Activated B cell treated with CpG ODN at 0.5 μM for 24 hours (primary cell): Measurements from ENCODE around the gene HAVCR2. TPM values are rescaled to one million over a fixed set of nuclear protein-coding genes. Genes with fewer than 3 reads are reported as not detected.
A peak's percentile ranks its signal among the peaks of the same experiment; 100 is the strongest.

ENCODE experiments used
- ATAC-seq: fragments of 200-7000 bp; cut with Tn5 transposase; one replicate; pipeline ENCODE4 v1.10.0; 2021; ENCODE audit warnings: low read depth, mild to moderate bottlenecking, moderate library complexity
- CTCF ChIA-PET: fragments of 350-600 bp; sonication (Branson Sonifier 250); formaldehyde crosslinking; loops from one replicate; lab custom pipeline; 2021; ENCODE audit warnings: antibody characterized with exemption; lab: Charles Lee
- POLR2A ChIA-PET: fragments of 350-600 bp; sonication (Branson Sonifier 250); formaldehyde crosslinking; loops from one replicate; lab custom pipeline; 2021; ENCODE audit warnings: antibody characterized with exemption; lab: Charles Lee
- DNase-seq: peaks from one replicate; pipeline ENCODE4 v3.0.0; 2022
- H3K27ac Mint-ChIP-seq: one replicate; pipeline ENCODE4 v1.8.0; 2020; ENCODE audit warnings: mixed read lengths
- H3K27me3 Mint-ChIP-seq: one replicate; pipeline ENCODE4 v1.8.0; 2021; ENCODE audit warnings: mixed read lengths
- H3K36me3 Mint-ChIP-seq: one replicate; pipeline ENCODE4 v1.8.0; 2021; ENCODE audit warnings: low read depth, mixed read lengths
- H3K4me1 Mint-ChIP-seq: one replicate; pipeline ENCODE4 v1.8.0; 2021; ENCODE audit warnings: mixed read lengths
- H3K4me3 Mint-ChIP-seq: one replicate; pipeline ENCODE4 v1.8.0; 2020; ENCODE audit warnings: mild to moderate bottlenecking, mixed read lengths
- H3K9me3 Mint-ChIP-seq: one replicate; pipeline ENCODE4 v1.8.0; 2020; ENCODE audit warnings: mixed read lengths
- intact Hi-C: fragments of 100-400 bp; cut with micrococcal nuclease; formaldehyde crosslinking; loops from one replicate; pipeline ENCODE4 v1.15.1; 2024
- total RNA-seq: library from RNA; stranded (reverse); gene quantifications from 2 replicates; pipeline ENCODE4 v1.2.3, GENCODE V29; 2022
- TF ChIP-seq, protein P1 (sequence below): fragments of 200-600 bp; IDR thresholded peaks from one replicate; pipeline ENCODE4 v1.8.0; 2022; ENCODE audit warnings: antibody characterized with exemption, mild to moderate bottlenecking

Gene HAVCR2
- total RNA-seq, 1 donor from 2014 or later = 0.84 TPM

GRCh38 chr5:157148734-157149615, 40.1 kb upstream of the HAVCR2 start:
- ChIA-PET POLR2A (interaction anchor here (0.5 to 1.9 kb wide), 4 partner anchors 104 to 221 kb away, joined by 4 to 21 read pairs (median 5); no protein-coding TSS in a partner anchor), CTCF (interaction anchor here (0.6 to 4.9 kb wide), 24 partner anchors 11 to 194 kb away, joined by 3 to 105 read pairs (median 4); no protein-coding TSS in a partner anchor)
- TF ChIP-seq, protein P1, sequence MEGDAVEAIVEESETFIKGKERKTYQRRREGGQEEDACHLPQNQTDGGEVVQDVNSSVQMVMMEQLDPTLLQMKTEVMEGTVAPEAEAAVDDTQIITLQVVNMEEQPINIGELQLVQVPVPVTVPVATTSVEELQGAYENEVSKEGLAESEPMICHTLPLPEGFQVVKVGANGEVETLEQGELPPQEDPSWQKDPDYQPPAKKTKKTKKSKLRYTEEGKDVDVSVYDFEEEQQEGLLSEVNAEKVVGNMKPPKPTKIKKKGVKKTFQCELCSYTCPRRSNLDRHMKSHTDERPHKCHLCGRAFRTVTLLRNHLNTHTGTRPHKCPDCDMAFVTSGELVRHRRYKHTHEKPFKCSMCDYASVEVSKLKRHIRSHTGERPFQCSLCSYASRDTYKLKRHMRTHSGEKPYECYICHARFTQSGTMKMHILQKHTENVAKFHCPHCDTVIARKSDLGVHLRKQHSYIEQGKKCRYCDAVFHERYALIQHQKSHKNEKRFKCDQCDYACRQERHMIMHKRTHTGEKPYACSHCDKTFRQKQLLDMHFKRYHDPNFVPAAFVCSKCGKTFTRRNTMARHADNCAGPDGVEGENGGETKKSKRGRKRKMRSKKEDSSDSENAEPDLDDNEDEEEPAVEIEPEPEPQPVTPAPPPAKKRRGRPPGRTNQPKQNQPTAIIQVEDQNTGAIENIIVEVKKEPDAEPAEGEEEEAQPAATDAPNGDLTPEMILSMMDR = peak; percentile 45
- Mint-ChIP-seq H3K36me3 (no peaks in the 10 kb centered on the region), H3K9me3 (no peaks in the 10 kb centered on the region), H3K4me1 (peaks cover 8% of the 10 kb centered on the region), H3K4me3 (no peak overlapping the region), H3K27me3 (no peaks in the 10 kb centered on the region), H3K27ac (no peak overlapping the region)
- ATAC-seq (peak; percentile 81), DNase-seq (no peak)
- intact Hi-C loops = loop anchor here (1.0 to 10.0 kb wide), 8 partner anchors 23 to 594 kb away; partner anchors contain the start of gene LSM11

DNA sequence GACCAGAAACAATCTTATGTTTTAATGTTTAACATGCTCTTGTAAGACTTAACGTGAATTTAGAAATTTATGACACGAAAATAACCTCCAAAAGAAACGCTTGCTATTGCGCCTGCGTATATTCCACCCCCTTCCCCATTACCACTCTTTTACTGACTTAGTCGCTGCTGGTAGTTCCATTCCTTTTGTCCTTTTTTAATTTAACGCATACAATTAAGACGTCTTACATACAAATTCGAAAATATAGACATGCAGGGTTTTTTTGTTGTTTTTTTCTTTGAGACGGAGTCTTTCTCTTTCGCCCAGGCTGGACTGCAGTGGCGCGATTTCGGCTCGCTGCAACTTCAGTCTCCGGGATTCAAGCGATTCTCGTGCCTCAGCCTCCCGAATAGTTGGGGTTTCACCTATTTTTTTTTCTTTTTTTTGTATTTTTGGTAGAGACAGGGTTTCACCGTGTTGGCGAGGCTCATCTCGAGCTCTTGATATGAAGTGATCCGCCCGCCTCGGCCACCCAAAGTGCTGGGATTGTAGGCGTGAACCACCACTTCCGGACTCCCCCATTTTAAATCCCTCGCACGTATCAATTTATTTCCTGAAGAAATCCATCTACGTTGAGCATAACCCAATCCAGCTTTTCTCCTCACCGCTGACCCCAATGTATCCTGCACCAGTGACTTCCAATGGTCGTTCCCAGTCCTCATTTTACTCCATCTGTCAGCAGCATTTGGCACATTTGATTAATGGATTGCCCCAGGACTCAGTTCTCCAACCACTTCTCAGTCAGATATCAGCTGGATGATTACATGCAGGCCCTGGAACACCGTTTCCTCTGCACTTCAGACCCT, 34.5 kb upstream of the HAVCR2 start:
- CTCF ChIA-PET = interaction anchor here (1.3 to 2.4 kb wide), 2 partner anchors 29 to 110 kb away, joined by 3 to 21 read pairs; no protein-coding TSS in a partner anchor
- intact Hi-C loops = loop anchor here (1.0 to 10.0 kb wide), 3 partner anchors 123 to 741 kb away; partner anchors contain the start of gene CYFIP2
- H3K27me3 Mint-ChIP-seq = no peaks in the 10 kb centered on the region
- peaks cover 22% of the 10 kb centered on the region for H3K36me3 Mint-ChIP-seq
- TF ChIP-seq, protein P1 = no peak
- POLR2A ChIA-PET = interaction anchor here (0.6 to 2.8 kb wide), 19 partner anchors 10 to 588 kb away, joined by 3 to 47 read pairs (median 6); partner anchors contain the start of genes CYFIP2, HAVCR2 and THG1L
- H3K27ac Mint-ChIP-seq = peak overlapping the region; percentile 99
- peak; percentile 24 for DNase-seq
- ATAC-seq = peak; percentile 53
- no peaks in the 10 kb centered on the region for H3K9me3 Mint-ChIP-seq
- H3K4me3 Mint-ChIP-seq = peak overlapping the region; percentile 99
- peaks cover 45% of the 10 kb centered on the region for H3K4me1 Mint-ChIP-seq

DNA sequence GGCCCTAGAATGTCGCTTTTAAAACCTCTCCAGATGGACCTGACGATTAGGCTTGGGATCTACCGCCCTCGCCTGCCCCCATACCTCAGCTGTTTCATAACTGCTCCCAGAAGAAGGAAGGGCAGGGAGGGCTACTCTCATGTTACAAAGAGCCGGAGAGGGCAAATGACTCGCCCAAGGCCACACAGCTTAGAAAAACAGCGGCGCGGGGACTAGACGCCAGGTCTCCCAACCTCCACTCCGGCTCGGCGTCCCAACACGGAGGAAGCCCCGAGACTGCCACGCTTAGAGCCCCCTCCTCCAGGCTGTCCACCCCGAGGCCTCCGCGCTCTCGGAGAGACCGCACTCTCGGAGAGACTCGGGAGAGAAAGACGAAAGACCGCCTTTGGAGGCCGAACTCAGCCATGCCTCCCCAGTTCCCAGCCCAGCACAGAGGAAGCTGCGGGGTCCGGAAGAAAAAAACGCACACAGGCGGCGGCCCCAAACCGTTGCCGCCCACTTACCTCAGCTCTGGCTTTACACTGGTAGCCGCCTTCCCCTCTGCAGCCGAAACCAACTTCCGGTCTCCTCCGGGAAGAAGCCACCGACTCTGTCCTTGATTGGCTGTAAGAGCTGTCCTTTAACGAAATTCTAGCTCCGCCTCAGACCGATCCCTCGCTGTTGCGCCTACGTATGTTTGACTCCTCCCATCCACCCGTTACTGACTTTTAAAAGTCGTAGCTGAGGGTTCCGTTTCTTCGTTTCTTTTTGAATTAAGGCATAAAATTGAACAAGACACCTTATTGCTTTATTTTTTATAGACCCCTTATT, 33.7 kb upstream of the HAVCR2 start, which contains the start of gene MED7:
TSS of gene MED7 (minus strand) at position 549 of the 810 bp plus-strand sequence. CDS start 3,434 bp downstream, outside the sequence.
- intact Hi-C loops = loop anchor here (1.0 to 10.0 kb wide), 5 partner anchors 30 to 740 kb away; partner anchors contain the start of genes CYFIP2 and HAVCR2
- peak within 1 kb of the TSS; percentile 99 for H3K27ac Mint-ChIP-seq
- POLR2A ChIA-PET = interaction anchor here (0.5 to 2.8 kb wide), 20 partner anchors 9 to 589 kb away, joined by 3 to 47 read pairs (median 6); partner anchors contain the start of genes CYFIP2, HAVCR2 and THG1L
- CTCF ChIA-PET = interaction anchor here (1.0 to 2.4 kb wide), 5 partner anchors 10 to 186 kb away, joined by 3 to 21 read pairs (median 4); no protein-coding TSS in a partner anchor
- ATAC-seq (peak; percentile 97), DNase-seq (peak; percentile 75)
- peaks cover 30% of the 10 kb centered on the region for H3K36me3 Mint-ChIP-seq
- no peaks in the 10 kb centered on the region for H3K9me3 Mint-ChIP-seq
- TF ChIP-seq, protein P1 = no peak
- H3K4me1 Mint-ChIP-seq = peaks cover 45% of the 10 kb centered on the region
- H3K4me3 Mint-ChIP-seq = peak within 1 kb of the TSS; percentile 99
- no peaks in the 10 kb centered on the region for H3K27me3 Mint-ChIP-seq

DNA sequence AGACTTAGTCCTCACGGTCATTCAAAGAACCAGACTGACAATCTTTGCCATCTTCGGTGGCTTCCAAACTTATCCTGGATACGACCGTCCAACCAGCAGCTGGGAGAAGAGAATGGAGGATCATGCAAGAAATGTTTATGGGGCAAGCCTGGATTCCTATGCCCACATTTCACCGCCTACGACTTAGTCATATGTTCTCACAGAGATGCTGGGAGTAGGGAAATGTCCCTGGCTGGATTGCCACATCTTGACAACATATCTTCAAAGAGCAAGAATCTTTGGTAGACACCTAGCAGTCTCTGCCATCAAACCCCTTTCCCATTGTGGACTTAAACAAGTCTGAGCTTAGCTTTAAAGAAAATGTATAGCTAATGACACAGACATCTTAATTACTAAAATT, 28.8 kb upstream of the HAVCR2 start:
- Mint-ChIP-seq H3K4me1 (peaks cover 39% of the 10 kb centered on the region), H3K36me3 (peaks cover 35% of the 10 kb centered on the region), H3K4me3 (no peak overlapping the region), H3K27ac (no peak overlapping the region), H3K27me3 (no peaks in the 10 kb centered on the region), H3K9me3 (no peaks in the 10 kb centered on the region)
- no peak for DNase-seq
- intact Hi-C loops = no loop called here
- TF ChIP-seq, protein P1 = no peak
- POLR2A ChIA-PET = no interaction called here
- no peak for ATAC-seq
- CTCF ChIA-PET = interaction anchor here (0.6 kb wide), 2 partner anchors 9 to 12 kb away, joined by 3 read pairs; no protein-coding TSS in a partner anchor
